IMR-90 (cell line): ENCODE data around the gene ARHGAP12. TPM values are rescaled to one million over a fixed set of nuclear protein-coding genes. Genes with fewer than 3 reads are reported as not detected.

Experiments
- ATAC-seq: fragments of 200-7000 bp; cut with Tn5 transposase; 2 replicates; pipeline ENCODE4 v1.9.1; 2020; ENCODE audit warnings: low read depth, mild to moderate bottlenecking, moderate library complexity
- BruUV-seq: library from RNA; stranded (reverse); fragments of 400-500 nt; replicated peaks from 2 replicates; lab custom pipeline; 2021; lab: Mats Ljungman, UMichigan
- CTCF ChIA-PET: fragments of 300-600 bp; formaldehyde crosslinking; extraction: SDS; loops from one replicate; lab custom pipeline; 2021; ENCODE audit warnings: antibody characterized with exemption; lab: Yijun Ruan, JAX
- POLR2A ChIA-PET: fragments of 300-600 bp; sonication (Branson Sonifier 250); formaldehyde crosslinking; loops from one replicate; lab custom pipeline; 2022; ENCODE audit warnings: antibody characterized with exemption; ENCODE audit not compliant: unreplicated experiment; lab: Charles Lee
- DNase-seq: peaks from one replicate; pipeline ENCODE4 v3.0.0; 2013
- H2AFZ ChIP-seq: replicated peaks from 2 replicates; pipeline ENCODE3; 2013; ENCODE audit warnings: low read length, mild to moderate bottlenecking; ENCODE audit not compliant: poor library complexity
- H2AK5ac ChIP-seq: 2 replicates; pipeline ENCODE4 v1.6.1; 2013; ENCODE audit warnings: low read depth, low read length, inconsistent platforms
- H2AK9ac ChIP-seq: replicated peaks from 2 replicates; pipeline ENCODE3; 2013; ENCODE audit warnings: mild to moderate bottlenecking, low read depth, low read length, moderate library complexity; ENCODE audit not compliant: poor library complexity
- H2BK120ac ChIP-seq: 2 replicates; pipeline ENCODE4 v1.6.1; 2013; ENCODE audit warnings: low read depth, low read length, inconsistent platforms
- H2BK15ac ChIP-seq: 3 replicates; pipeline ENCODE4 v1.6.1; 2013; ENCODE audit warnings: low read depth, low read length, inconsistent platforms
- H2BK20ac ChIP-seq: 2 replicates; pipeline ENCODE4 v1.6.1; 2013; ENCODE audit warnings: low read depth, mild to moderate bottlenecking, inconsistent platforms, low read length, moderate library complexity
- H2BK5ac ChIP-seq: 2 replicates; pipeline ENCODE4 v1.6.1; 2013; ENCODE audit warnings: mild to moderate bottlenecking, low read depth, low read length, inconsistent platforms; ENCODE audit not compliant: poor library complexity, severe bottlenecking
- H3K14ac ChIP-seq: replicated peaks from 2 replicates; pipeline ENCODE4 v1.6.1; 2013; ENCODE audit warnings: low read depth, low read length, inconsistent platforms
- H3K18ac ChIP-seq: 2 replicates; pipeline ENCODE4 v1.6.1; 2013; ENCODE audit warnings: low read depth, low read length, control low read depth
- H3K23ac ChIP-seq: 2 replicates; pipeline ENCODE4 v1.6.1; 2013; ENCODE audit warnings: low read depth, low read length, inconsistent platforms
- H3K27ac ChIP-seq: 2 replicates; pipeline ENCODE4 v1.5.1; 2013; ENCODE audit warnings: mild to moderate bottlenecking, control low read depth, low read length; ENCODE audit not compliant: insufficient read depth
- H3K27me3 ChIP-seq: 2 replicates; pipeline ENCODE4 v1.6.1; 2013; ENCODE audit warnings: low read length; ENCODE audit not compliant: control insufficient read depth, insufficient read depth
- H3K36me3 ChIP-seq: 2 replicates; pipeline ENCODE4 v1.6.1; 2013; ENCODE audit warnings: low read length, mixed read lengths; ENCODE audit not compliant: control insufficient read depth, insufficient read depth
- H3K4ac ChIP-seq: 2 replicates; pipeline ENCODE4 v1.6.1; 2013; ENCODE audit warnings: low read depth, low read length, inconsistent platforms
- H3K4me1 ChIP-seq: 2 replicates; pipeline ENCODE4 v1.6.1; 2013; ENCODE audit warnings: low read length, mixed read lengths; ENCODE audit not compliant: control insufficient read depth, insufficient read depth
- H3K4me2 ChIP-seq: 2 replicates; pipeline ENCODE4 v1.6.1; 2013; ENCODE audit warnings: low read depth, mild to moderate bottlenecking, control low read depth, low read length, moderate library complexity
- H3K4me3 ChIP-seq: 2 replicates; pipeline ENCODE4 v1.5.1; 2013; ENCODE audit warnings: low read depth, mild to moderate bottlenecking, control low read depth, low read length, moderate library complexity; ENCODE audit not compliant: insufficient read depth
- H3K56ac ChIP-seq: 2 replicates; pipeline ENCODE4 v1.6.1; 2013; ENCODE audit warnings: low read length, inconsistent platforms; ENCODE audit not compliant: insufficient read depth; ENCODE audit errors: extremely low read depth
- H3K79me1 ChIP-seq, 2 experiments: 2 replicates each; pipeline ENCODE4 v1.6.1; 2013; ENCODE audit warnings: low read length in 2 of 2, inconsistent platforms in 1 of 2, low read depth in 1 of 2
- H3K9ac ChIP-seq: 2 replicates; pipeline ENCODE4 v1.6.1; 2013; ENCODE audit warnings: low read depth, low read length, control low read depth
- H3K9me1 ChIP-seq: 2 replicates; pipeline ENCODE4 v1.6.1; 2013; ENCODE audit warnings: low read length, inconsistent platforms; ENCODE audit not compliant: insufficient read depth
- H3K9me3 ChIP-seq: 2 replicates; pipeline ENCODE4 v1.6.1; 2013; ENCODE audit warnings: low read length; ENCODE audit not compliant: control insufficient read depth, insufficient read depth
- H4K20me1 ChIP-seq: 2 replicates; pipeline ENCODE4 v1.6.1; 2013; ENCODE audit warnings: low read length, inconsistent platforms; ENCODE audit not compliant: insufficient read depth
- H4K5ac ChIP-seq: 2 replicates; pipeline ENCODE4 v1.6.1; 2013; ENCODE audit warnings: mild to moderate bottlenecking, low read depth, low read length, control low read depth
- H4K8ac ChIP-seq, 2 experiments: 2 replicates each; pipeline ENCODE4 v1.6.1; 2013; ENCODE audit warnings: low read depth in 2 of 2, low read length in 2 of 2, control low read depth in 1 of 2, inconsistent platforms in 1 of 2
- H4K91ac ChIP-seq: 2 replicates; pipeline ENCODE4 v1.6.1; 2013; ENCODE audit warnings: low read depth, low read length, inconsistent platforms; ENCODE audit not compliant: insufficient read depth
- CHD1 ChIP-seq: IDR thresholded peaks from 2 replicates; pipeline ENCODE4 v1.6.1; 2012; ENCODE audit warnings: low read depth, low read length, improper control_type of control experiment
- MXI1 ChIP-seq: IDR thresholded peaks from 2 replicates; pipeline ENCODE4 v1.6.1; 2012; ENCODE audit warnings: low read depth, mild to moderate bottlenecking, low read length, moderate library complexity, borderline replicate concordance
- POLR2A ChIP-seq: IDR thresholded peaks from 2 replicates; pipeline ENCODE4 v1.6.1; 2012; ENCODE audit warnings: mild to moderate bottlenecking, low read depth, low read length
- SMC3 ChIP-seq: fragments of 150-350 bp; IDR thresholded peaks from 2 replicates; pipeline ENCODE4 v1.6.1; 2016; ENCODE audit warnings: low read depth, mild to moderate bottlenecking, antibody characterized with exemption, low read length, moderate library complexity
- WGBS, 2 experiments: methylation state at CpG; one replicate each; pipeline versions ENCODE4 v1.1.5 to v1.1.7; 2013; ENCODE audit warnings: missing lambda C conversion rate in 2 of 2; ENCODE audit not compliant: insufficient read length in 1 of 2; ENCODE audit errors: extremely low coverage in 2 of 2; 5-methylcytosine and 5-hydroxymethylcytosine counted together
- dilution Hi-C: fragments of 300-500 bp; cut with HindIII; formaldehyde crosslinking; loops from one replicate; pipeline ENCODE4 v1.14.3; 2018; ENCODE audit warnings: low sequenced_read_pairs; ENCODE audit not compliant: unreplicated experiment
- in situ Hi-C: fragments of 300-500 bp; cut with MboI; formaldehyde crosslinking; loops from 3 replicates; pipeline ENCODE4 v1.14.3; 2019; ENCODE audit warnings: low sequenced_read_pairs, inconsistent platforms, mixed read lengths
- intact Hi-C: fragments of 100-400 bp; cut with micrococcal nuclease; formaldehyde crosslinking; loops from 2 replicates; pipeline ENCODE4 v1.10.0; 2022
- polyA plus RNA-seq, 3 experiments: library from polyadenylated mRNA; depleted of rRNA; stranded (reverse); fragments of >200 nt; gene quantifications; 2 replicates each; pipeline ENCODE4 v1.2.3, GENCODE V29; 2012; ENCODE audit warnings: low replicate concordance in 1 of 3
- total RNA-seq: library from RNA; depleted of rRNA; stranded (reverse); fragments of >200 nt; gene quantifications from 2 replicates; pipeline ENCODE4 v1.2.3, GENCODE V29; 2012
- TF ChIP-seq, protein P1 (sequence below): fragments of 150-350 bp; IDR thresholded peaks from 2 replicates; pipeline ENCODE4 v1.6.1; 2017; ENCODE audit warnings: mild to moderate bottlenecking, antibody characterized with exemption, low read length, low read depth

Gene ARHGAP12
- total and polyA plus RNA-seq, 2 of the 4 experiments (the other 2 are of a cell fraction), result 9.0 to 28.5 TPM

GRCh38 chr10:31853629-31854028 is 75.0 kb downstream of the ARHGAP12 start:
- no peak overlapping the region for H2AK5ac ChIP-seq
- WGBS, 2 experiments, result no CpG with 5 or more reads among the region's 2 CpGs
- no peak overlapping the region for H3K9ac ChIP-seq
- H3K36me3 ChIP-seq, result peaks cover 2% of the 10 kb centered on the region; the same call in 1 of the 2 replicates
- H3K18ac ChIP-seq, result no peak overlapping the region
- H2BK20ac ChIP-seq, result no peak overlapping the region
- TF ChIP-seq MXI1 (no peak), SMC3 (no peak), CHD1 (no peak), POLR2A (no peak)
- TF ChIP-seq, protein P1, sequence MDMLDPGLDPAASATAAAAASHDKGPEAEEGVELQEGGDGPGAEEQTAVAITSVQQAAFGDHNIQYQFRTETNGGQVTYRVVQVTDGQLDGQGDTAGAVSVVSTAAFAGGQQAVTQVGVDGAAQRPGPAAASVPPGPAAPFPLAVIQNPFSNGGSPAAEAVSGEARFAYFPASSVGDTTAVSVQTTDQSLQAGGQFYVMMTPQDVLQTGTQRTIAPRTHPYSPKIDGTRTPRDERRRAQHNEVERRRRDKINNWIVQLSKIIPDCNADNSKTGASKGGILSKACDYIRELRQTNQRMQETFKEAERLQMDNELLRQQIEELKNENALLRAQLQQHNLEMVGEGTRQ, result no peak
- H4K91ac ChIP-seq, result no peak overlapping the region
- no peak overlapping the region for H2BK120ac ChIP-seq
- intact Hi-C loops, result no loop called here
- H4K5ac ChIP-seq, result no peak overlapping the region
- no peak overlapping the region for H3K4me3 ChIP-seq
- H3K14ac ChIP-seq, result no peak overlapping the region
- H3K4ac ChIP-seq, result no peak overlapping the region
- ATAC-seq (no peak), DNase-seq (no peak)
- dilution Hi-C loops, result no loop called here
- H3K27me3 ChIP-seq, result no peaks in the 10 kb centered on the region
- no peak overlapping the region for H3K23ac ChIP-seq
- 0 out of 2 replicates have a peak, but pooled peaks cover 3% of the 10 kb centered on the region for H4K20me1 ChIP-seq
- H2AK9ac ChIP-seq, result no peak overlapping the region
- no peak overlapping the region for H2AFZ ChIP-seq
- ChIA-PET POLR2A (no interaction called here), CTCF (no interaction called here)
- H2BK5ac ChIP-seq, result no peak overlapping the region
- no peak overlapping the region for H3K27ac ChIP-seq
- no peaks in the 10 kb centered on the region for H3K9me1 ChIP-seq
- no peak overlapping the region for H2BK15ac ChIP-seq
- H3K56ac ChIP-seq, result no peak overlapping the region
- peaks cover 14 to 36% of the 10 kb centered on the region in 2 experiments for H3K79me1 ChIP-seq
- H3K4me2 ChIP-seq, result no peak overlapping the region
- H3K9me3 ChIP-seq, result no peaks in the 10 kb centered on the region
- no peaks in the 10 kb centered on the region for H3K4me1 ChIP-seq
- no TSS peak for BruUV-seq
- in situ Hi-C loops, result loop anchor here (25.0 kb wide), 1 partner anchor 359 kb away; no protein-coding TSS in a partner anchor
- no peak overlapping the region for H4K8ac ChIP-seq
